GM18951 (cell line): ENCODE results near the gene GNE.
"Not testable (repeated sequence)": the region's sequence is repeated elsewhere in the genome, so short reads cannot be mapped to it uniquely, and the experiment has no call there.

Source experiments
- POLR2A ChIP-seq: IDR thresholded peaks from 4 replicates; pipeline ENCODE4 v1.6.1; 2011; ENCODE audit warnings: mild to moderate bottlenecking; ENCODE audit not compliant: insufficient read length, insufficient read depth; ENCODE audit errors: extremely low read depth
- in situ Hi-C: fragments of 300-500 bp; cut with MboI; formaldehyde crosslinking; loops from one replicate; pipeline ENCODE4 v1.12.0; 2022; ENCODE audit warnings: low sequenced_read_pairs, mixed read lengths, inconsistent platforms; ENCODE audit not compliant: unreplicated experiment

Gene GNE

DNA sequence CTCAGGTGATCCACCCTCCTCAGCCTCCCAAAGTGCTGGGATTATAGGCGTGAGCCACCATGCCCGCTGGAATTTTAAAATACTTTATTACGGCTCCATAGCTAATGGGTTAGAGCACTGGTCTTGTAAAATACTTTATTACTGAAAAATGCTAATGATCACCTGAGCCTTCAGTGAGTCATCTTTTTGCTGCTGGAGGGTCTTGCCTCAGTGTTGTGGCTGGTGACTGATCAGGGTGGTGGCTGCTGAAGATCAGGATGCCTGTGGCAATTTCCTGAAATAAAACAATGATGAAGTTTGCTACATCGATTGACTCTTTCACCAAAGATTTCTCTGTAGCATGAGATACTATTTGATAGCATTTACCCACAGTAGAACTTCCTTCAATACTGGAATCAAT lies 26.0 kb upstream of the GNE start:
- in situ Hi-C loops = no loop called here
- TF ChIP-seq POLR2A = no peak

GRCh38 chr9:36282275-36282674 lies 24.0 kb upstream of the GNE start:
- in situ Hi-C loops = no loop called here
- TF ChIP-seq POLR2A = no peak

DNA sequence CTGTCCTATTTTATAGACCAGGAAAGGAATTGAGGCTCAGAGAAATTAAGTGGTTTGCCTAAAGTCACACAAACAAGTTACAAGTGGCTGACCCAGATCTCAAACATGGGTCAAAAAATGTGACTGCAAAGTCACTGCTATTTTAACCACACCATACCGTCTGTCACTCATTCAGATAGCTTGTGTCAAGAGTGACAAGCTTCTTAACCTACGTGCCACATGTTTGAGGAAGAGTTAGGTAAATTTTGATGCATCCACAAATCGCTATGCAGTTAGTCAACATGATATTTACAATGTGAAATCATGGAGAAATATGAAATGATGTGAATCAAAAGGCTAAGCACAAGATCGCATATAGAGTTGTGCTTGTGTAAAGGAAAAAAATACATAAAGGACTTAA lies 22.7 kb upstream of the GNE start:
- in situ Hi-C loops = no loop called here
- no peak for TF ChIP-seq POLR2A

GRCh38 chr9:36278243-36278642 lies 20.0 kb upstream of the GNE start:
- in situ Hi-C loops = no loop called here
- TF ChIP-seq POLR2A = no peak

- in situ Hi-C loops = no loop called here
- TF ChIP-seq POLR2A = no peak
Measured at GRCh38 chr9:36276781-36277181, 18.5 kb upstream of the GNE start.

- TF ChIP-seq POLR2A = no peak
- in situ Hi-C loops = no loop called here
Measured at GRCh38 chr9:36276254-36276653, 18.0 kb upstream of the GNE start.

DNA sequence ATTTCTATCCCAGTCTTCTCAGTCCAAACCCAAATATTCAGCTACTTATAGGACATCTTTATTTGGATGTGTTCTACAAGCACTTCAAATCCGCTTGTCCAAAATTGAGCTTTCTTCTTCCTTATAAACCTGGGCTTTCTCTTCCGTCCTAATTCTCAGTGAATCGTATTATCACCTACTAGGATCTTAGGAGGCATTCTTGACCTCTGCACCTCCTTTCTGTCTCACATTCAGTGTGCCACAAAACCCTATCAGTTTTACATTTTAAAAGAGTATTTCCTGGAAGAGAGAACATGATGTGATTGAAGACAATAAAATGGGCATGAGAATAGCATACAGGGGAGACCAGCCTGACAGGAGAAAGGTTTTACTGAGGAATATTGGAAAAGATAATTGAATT lies 16.8 kb upstream of the GNE start:
- in situ Hi-C loops = no loop called here
- TF ChIP-seq POLR2A = no peak

DNA sequence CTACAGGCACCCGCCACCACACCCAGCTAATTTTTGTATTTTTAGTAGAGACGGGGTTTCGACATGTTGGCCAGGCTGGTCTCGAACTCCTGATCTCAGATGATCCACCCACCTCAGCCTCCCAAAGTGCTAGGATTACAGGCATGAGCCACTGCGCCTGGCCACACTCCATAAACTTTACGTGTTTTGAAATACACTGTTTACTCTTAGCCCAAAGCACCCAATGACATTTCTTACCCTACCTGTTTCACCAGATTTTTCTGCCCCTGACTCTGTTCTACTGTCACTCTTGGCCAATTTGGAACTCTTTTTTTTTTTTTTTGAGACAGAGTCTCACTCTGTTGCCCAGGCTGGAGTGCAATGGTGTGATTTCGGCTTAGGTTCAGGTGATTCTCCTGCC lies 15.1 kb upstream of the GNE start:
- in situ Hi-C loops = not testable (repeated sequence)

- in situ Hi-C loops = no loop called here
- TF ChIP-seq POLR2A = no peak
Measured at GRCh38 chr9:36268007-36268427, 9.8 kb upstream of the GNE start.

GRCh38 chr9:36264896-36265295 lies 6.6 kb upstream of the GNE start:
- TF ChIP-seq POLR2A = no peak

DNA sequence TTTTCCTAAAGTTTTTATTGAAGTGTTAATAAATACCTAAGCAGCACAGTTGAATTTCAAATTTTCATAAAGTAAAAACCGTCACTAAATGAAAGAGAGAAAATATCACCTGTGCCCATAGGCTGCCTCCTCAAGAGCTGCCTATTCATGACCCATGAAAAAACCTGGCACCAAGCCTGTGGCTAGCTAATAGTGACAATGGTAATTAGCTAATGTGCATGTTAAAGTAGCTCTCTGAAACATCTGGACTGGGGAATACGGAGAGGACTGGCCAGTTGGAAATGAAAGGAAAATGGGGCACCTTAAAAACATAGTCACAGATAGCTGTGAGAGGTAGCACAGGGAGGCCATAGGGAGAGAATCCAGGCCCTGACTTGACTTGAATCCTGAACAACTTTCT lies 5.4 kb upstream of the GNE start:
- no peak for TF ChIP-seq POLR2A
- in situ Hi-C loops = no loop called here

More at GRCh38 chr9:36264896-36265295, 6.6 kb upstream of the GNE start:
- in situ Hi-C loops = no loop called here

DNA sequence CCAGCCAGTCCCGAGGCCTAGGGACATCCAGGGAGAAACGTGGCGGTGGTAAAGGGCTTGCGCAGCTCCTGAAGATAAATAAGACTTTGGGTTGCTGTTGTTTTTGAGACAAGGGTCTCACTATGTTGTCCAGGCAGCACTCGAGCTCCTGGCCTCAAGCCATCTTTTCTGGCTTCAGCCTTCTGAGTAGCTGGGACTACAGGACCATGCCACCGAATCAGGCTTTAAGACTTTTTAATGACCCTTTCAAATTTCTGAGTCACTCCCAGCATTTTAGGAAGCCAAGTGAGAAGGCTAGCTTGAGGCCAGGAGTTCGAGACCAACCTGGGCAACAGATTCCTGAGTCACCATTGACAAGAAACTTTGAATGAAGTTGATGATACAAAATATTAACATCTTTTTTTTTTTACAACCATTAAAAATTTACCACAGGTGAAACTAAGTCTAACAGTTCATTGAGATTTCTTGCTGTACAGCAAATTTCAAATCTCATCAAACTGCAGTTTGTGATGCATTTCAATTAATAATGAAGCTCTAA lies 817 bp upstream of the GNE start:
- TF ChIP-seq POLR2A = no peak

GRCh38 chr9:36251428-36251827 lies 6.8 kb downstream of the GNE start:
- in situ Hi-C loops = no loop called here
- TF ChIP-seq POLR2A = no peak

More for the DNA sequence above, 817 bp upstream of the GNE start:
- in situ Hi-C loops = no loop called here

GRCh38 chr9:36250079-36250478 lies 8.2 kb downstream of the GNE start:
- no peak for TF ChIP-seq POLR2A
- in situ Hi-C loops = no loop called here

DNA sequence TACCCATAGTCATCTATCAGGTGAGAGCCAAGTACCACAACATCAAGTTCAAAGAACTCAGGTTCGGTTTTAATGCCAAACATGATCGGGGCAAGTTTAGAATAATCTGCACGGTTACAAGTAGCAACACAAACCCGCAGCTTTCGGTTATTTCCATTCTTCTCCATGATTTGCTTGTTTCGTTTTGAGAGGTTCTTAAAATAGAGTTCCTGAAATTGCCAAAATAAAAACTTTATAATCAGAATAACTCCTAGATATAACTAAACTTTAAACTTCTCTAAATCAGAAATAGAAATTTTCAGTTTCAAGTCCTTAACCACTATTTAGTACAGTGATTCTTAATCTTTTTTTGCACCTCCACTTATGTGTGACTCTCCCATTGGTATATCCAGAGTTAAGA lies 9.1 kb downstream of the GNE start:
- TF ChIP-seq POLR2A = no peak
- in situ Hi-C loops = no loop called here

- in situ Hi-C loops = not testable (repeated sequence)
Measured at GRCh38 chr9:36248061-36248460, 10.2 kb downstream of the GNE start.
